HepG2 (cell line): ENCODE results near the gene VAV2. TPM values are rescaled to one million over a fixed set of nuclear protein-coding genes. Genes with fewer than 3 reads are reported as not detected.

Experiments used
- ASH2L ChIP-seq: fragments of 300-600, 200-600 bp; sonication (generic); IDR thresholded peaks from 2 replicates; pipeline ENCODE4 v1.7.0; 2017; ENCODE audit warnings: low read depth, mild to moderate bottlenecking, moderate library complexity, mixed read lengths, low read length; ENCODE audit not compliant: insufficient read length
- ATF7-NPFF ChIP-seq: sonication (generic); formaldehyde crosslinking; IDR thresholded peaks from 2 replicates; pipeline ENCODE4 v1.8.1; 2023; ENCODE audit warnings: mild to moderate bottlenecking, low read depth, missing genetic modification reagents, moderate library complexity
- DPF2 ChIP-seq: sonication (generic); formaldehyde crosslinking; IDR thresholded peaks from 2 replicates; pipeline ENCODE4 v1.4.0; 2020; ENCODE audit warnings: mild to moderate bottlenecking, low read depth, missing genetic modification reagents, borderline replicate concordance
- ETV5 ChIP-seq: IDR thresholded peaks from 2 replicates; pipeline ENCODE4 v1.6.1; 2018; ENCODE audit warnings: missing biosample characterization, missing genetic modification reagents, inconsistent platforms, borderline replicate concordance
- HNRNPLL ChIP-seq: fragments of 200-400 bp; formaldehyde crosslinking; IDR thresholded peaks from 2 replicates; pipeline ENCODE4 v1.6.1; 2017; ENCODE audit warnings: mild to moderate bottlenecking, low read depth, low read length; ENCODE audit not compliant: poor library complexity, severe bottlenecking
- KLF12 ChIP-seq: sonication (generic); formaldehyde crosslinking; IDR thresholded peaks from 2 replicates; pipeline ENCODE4 v1.4.0; 2020; ENCODE audit warnings: missing genetic modification reagents, borderline replicate concordance
- MAFG ChIP-seq: sonication (generic); formaldehyde crosslinking; IDR thresholded peaks from 2 replicates; pipeline ENCODE4 v1.5.1; 2020; ENCODE audit warnings: mild to moderate bottlenecking, missing genetic modification reagents
- MYNN ChIP-seq: sonication (generic); formaldehyde crosslinking; IDR thresholded peaks from 2 replicates; pipeline ENCODE4 v1.4.0; 2020; ENCODE audit warnings: mild to moderate bottlenecking, low read depth, missing genetic modification reagents
- NR2F2 ChIP-seq: IDR thresholded peaks from 2 replicates; pipeline ENCODE4 v1.6.1; 2012; ENCODE audit warnings: low read depth, inconsistent platforms, borderline replicate concordance
- POGZ ChIP-seq: sonication (generic); formaldehyde crosslinking; IDR thresholded peaks from 2 replicates; pipeline ENCODE4 v1.4.0; 2020; ENCODE audit warnings: mild to moderate bottlenecking, missing genetic modification reagents
- RFX1 ChIP-seq: fragments of 450-650 bp; IDR thresholded peaks from 2 replicates; pipeline ENCODE4 v1.6.1; 2017
- TAF1 ChIP-seq: sonication (generic); formaldehyde crosslinking; IDR thresholded peaks from 2 replicates; pipeline ENCODE4 v1.4.0; 2020; ENCODE audit warnings: missing genetic modification reagents
- TBL1XR1 ChIP-seq: fragments of 150-350 bp; IDR thresholded peaks from 2 replicates; pipeline ENCODE4 v1.6.1; 2014; ENCODE audit warnings: borderline replicate concordance, low read length; ENCODE audit not compliant: partially characterized antibody
- ZFP82 ChIP-seq: sonication (generic); formaldehyde crosslinking; IDR thresholded peaks from 2 replicates; pipeline ENCODE4 v1.5.1; 2020; ENCODE audit warnings: mild to moderate bottlenecking, missing genetic modification reagents, borderline replicate concordance
- ZNF546 ChIP-seq: sonication (generic); formaldehyde crosslinking; conservative IDR thresholded peaks from 2 replicates; pipeline ENCODE4 v1.8.1; 2023; ENCODE audit warnings: mild to moderate bottlenecking, missing genetic modification reagents
- ZNF552 ChIP-seq: sonication (generic); formaldehyde crosslinking; IDR thresholded peaks from 2 replicates; pipeline ENCODE4 v1.9.0; 2022; ENCODE audit warnings: missing genetic modification reagents, mild to moderate bottlenecking, borderline replicate concordance
- ZNF749 ChIP-seq: sonication (generic); formaldehyde crosslinking; IDR thresholded peaks from 2 replicates; pipeline ENCODE4 v1.8.0; 2022; ENCODE audit warnings: mild to moderate bottlenecking, missing genetic modification reagents, moderate library complexity, borderline replicate concordance
- polyA plus RNA-seq, 8 experiments: library from polyadenylated mRNA; depleted of rRNA in 3 of 8; stranded (reverse) in 7 of 8; unstranded in 1 of 8; fragments of >200 nt; fragmentation: Illumina TruSeq in 4 of 8; extraction: Trizol in 4 of 8; gene quantifications; 2 replicates each; pipeline versions ENCODE4 v1.2.1 to v1.2.3, GENCODE V29; 2011 to 2016; ENCODE audit warnings: low read depth in 4 of 8, missing spikeins in 1 of 8, mixed read lengths in 1 of 8; ENCODE audit not compliant: insufficient read depth in 1 of 8
- total RNA-seq, 5 experiments: library from RNA; depleted of rRNA; stranded (reverse); fragments of >200 nt; fragmentation: Illumina TruSeq; extraction: Trizol; gene quantifications; 2 replicates each; pipeline ENCODE4 v1.2.3, GENCODE V29; 2016; ENCODE audit warnings: low read depth in 1 of 5
- TF ChIP-seq, protein P1 (sequence below): sonication (generic); formaldehyde crosslinking; IDR thresholded peaks from 2 replicates; pipeline ENCODE4 v1.5.0; 2020; ENCODE audit warnings: missing genetic modification reagents, mild to moderate bottlenecking, borderline replicate concordance
- TF ChIP-seq, protein P2 (sequence below): sonication (generic); formaldehyde crosslinking; IDR thresholded peaks from 2 replicates; pipeline ENCODE4 v1.4.0; 2020; ENCODE audit warnings: mild to moderate bottlenecking, missing genetic modification reagents, borderline replicate concordance
- TF ChIP-seq, protein P3 (sequence below): sonication (generic); formaldehyde crosslinking; IDR thresholded peaks from 2 replicates; pipeline ENCODE4 v1.4.0; 2020; ENCODE audit warnings: missing genetic modification reagents, borderline replicate concordance

VAV2 gene
- total and polyA plus RNA-seq, 2 of the 13 experiments (the other 11 are each of a cell fraction or from before 2014, with no cell fraction given), result 22.5 to 22.9 TPM

DNA sequence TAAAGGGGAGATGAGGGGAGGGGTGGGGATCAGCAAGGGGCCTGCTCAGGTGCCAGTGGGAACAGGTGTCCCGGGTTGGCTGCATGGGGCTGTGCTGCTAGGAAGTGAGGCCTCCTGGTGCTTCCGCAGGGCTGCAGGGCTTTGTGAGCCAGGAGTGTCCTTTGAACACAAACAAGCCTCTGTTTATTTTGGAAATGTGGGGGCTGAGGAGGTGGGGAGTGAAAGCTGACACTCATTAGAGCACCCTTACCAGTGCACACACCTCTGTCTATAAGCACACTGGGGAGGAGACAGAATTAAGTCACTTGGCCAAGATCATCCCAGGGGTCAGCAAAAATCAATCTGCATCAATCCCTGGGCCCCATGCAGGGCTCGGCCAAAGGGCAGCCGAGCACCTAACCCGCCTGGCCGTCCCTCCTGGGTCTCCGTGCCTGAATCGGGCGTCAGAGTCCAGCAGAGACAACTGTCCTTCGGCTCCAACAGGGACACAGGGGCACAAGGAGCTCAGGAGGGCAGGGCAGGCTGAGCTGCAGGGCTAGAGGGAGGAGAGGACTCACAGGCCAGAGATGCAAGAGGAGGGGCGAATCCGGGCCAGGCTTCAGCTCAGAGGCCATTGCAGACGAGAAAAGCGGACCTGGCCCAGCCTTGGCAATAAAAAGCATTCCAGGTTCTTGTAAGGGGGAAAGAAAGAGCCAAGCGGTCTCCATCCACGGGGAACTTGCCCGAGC, 99.8 kb downstream of the VAV2 start (continued):
- TF ChIP-seq, protein P1, sequence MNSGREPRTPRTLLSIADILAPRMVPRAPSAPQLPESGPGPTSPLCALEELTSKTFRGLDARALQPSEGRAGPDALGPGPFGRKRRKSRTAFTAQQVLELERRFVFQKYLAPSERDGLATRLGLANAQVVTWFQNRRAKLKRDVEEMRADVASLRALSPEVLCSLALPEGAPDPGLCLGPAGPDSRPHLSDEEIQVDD (CRISPR knock-in tag), result no peak
- TF ChIP-seq TBL1XR1 (peak; percentile 96), RFX1 (no peak), NR2F2 (no peak), MYNN (CRISPR knock-in tag) (no peak), ATF7-NPFF (CRISPR knock-in tag) (0 out of 2 replicates have a peak, but pooled peaks have one; percentile 43), ZNF749 (CRISPR knock-in tag) (no peak; the same call in 1 of the 2 replicates), HNRNPLL (no peak), ASH2L (peak; percentile 94), TAF1 (CRISPR knock-in tag) (peak; percentile 76), ZNF546 (CRISPR knock-in tag) (no peak), POGZ (CRISPR knock-in tag) (peak; percentile 86), MAFG (CRISPR knock-in tag) (no peak), ETV5 (CRISPR knock-in tag) (peak; percentile 89), DPF2 (peak; percentile 98), KLF12 (peak; percentile 91; the same call in 1 of the 2 replicates), ZFP82 (CRISPR knock-in tag) (0 out of 2 replicates have a peak, but pooled peaks have one; percentile 87), ZNF552 (CRISPR knock-in tag) (peak; percentile 56; the same call in 1 of the 2 replicates)
- TF ChIP-seq, protein P2, sequence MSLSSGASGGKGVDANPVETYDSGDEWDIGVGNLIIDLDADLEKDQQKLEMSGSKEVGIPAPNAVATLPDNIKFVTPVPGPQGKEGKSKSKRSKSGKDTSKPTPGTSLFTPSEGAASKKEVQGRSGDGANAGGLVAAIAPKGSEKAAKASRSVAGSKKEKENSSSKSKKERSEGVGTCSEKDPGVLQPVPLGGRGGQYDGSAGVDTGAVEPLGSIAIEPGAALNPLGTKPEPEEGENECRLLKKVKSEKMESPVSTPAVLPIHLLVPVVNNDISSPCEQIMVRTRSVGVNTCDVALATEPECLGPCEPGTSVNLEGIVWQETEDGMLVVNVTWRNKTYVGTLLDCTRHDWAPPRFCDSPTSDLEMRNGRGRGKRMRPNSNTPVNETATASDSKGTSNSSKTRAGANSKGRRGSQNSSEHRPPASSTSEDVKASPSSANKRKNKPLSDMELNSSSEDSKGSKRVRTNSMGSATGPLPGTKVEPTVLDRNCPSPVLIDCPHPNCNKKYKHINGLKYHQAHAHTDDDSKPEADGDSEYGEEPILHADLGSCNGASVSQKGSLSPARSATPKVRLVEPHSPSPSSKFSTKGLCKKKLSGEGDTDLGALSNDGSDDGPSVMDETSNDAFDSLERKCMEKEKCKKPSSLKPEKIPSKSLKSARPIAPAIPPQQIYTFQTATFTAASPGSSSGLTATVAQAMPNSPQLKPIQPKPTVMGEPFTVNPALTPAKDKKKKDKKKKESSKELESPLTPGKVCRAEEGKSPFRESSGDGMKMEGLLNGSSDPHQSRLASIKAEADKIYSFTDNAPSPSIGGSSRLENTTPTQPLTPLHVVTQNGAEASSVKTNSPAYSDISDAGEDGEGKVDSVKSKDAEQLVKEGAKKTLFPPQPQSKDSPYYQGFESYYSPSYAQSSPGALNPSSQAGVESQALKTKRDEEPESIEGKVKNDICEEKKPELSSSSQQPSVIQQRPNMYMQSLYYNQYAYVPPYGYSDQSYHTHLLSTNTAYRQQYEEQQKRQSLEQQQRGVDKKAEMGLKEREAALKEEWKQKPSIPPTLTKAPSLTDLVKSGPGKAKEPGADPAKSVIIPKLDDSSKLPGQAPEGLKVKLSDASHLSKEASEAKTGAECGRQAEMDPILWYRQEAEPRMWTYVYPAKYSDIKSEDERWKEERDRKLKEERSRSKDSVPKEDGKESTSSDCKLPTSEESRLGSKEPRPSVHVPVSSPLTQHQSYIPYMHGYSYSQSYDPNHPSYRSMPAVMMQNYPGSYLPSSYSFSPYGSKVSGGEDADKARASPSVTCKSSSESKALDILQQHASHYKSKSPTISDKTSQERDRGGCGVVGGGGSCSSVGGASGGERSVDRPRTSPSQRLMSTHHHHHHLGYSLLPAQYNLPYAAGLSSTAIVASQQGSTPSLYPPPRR (CRISPR knock-in tag), result peak; percentile 100
- TF ChIP-seq, protein P3, sequence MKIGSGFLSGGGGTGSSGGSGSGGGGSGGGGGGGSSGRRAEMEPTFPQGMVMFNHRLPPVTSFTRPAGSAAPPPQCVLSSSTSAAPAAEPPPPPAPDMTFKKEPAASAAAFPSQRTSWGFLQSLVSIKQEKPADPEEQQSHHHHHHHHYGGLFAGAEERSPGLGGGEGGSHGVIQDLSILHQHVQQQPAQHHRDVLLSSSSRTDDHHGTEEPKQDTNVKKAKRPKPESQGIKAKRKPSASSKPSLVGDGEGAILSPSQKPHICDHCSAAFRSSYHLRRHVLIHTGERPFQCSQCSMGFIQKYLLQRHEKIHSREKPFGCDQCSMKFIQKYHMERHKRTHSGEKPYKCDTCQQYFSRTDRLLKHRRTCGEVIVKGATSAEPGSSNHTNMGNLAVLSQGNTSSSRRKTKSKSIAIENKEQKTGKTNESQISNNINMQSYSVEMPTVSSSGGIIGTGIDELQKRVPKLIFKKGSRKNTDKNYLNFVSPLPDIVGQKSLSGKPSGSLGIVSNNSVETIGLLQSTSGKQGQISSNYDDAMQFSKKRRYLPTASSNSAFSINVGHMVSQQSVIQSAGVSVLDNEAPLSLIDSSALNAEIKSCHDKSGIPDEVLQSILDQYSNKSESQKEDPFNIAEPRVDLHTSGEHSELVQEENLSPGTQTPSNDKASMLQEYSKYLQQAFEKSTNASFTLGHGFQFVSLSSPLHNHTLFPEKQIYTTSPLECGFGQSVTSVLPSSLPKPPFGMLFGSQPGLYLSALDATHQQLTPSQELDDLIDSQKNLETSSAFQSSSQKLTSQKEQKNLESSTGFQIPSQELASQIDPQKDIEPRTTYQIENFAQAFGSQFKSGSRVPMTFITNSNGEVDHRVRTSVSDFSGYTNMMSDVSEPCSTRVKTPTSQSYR (CRISPR knock-in tag), result peak; percentile 84; the same call in 1 of the 2 replicates
